ENCODE data around the gene UNC5B.

The UNC5B gene

GRCh38 chr10:71207578-71207977, 4.8 kb upstream of the UNC5B start:
- Histone ChIP-seq H3K79me2 (ENCODE audit: low read length) (no peaks in the 10 kb centered on the region), H3F3A (ENCODE audit: insufficient read depth, low read length) (no peaks in the 10 kb centered on the region), H3K27me3 (replicated peaks; ENCODE audit: insufficient read depth, low read length) (peaks cover 31% of the 10 kb centered on the region), H3K9me2 (replicated peaks; ENCODE audit: insufficient read depth, low read length) (no peaks in the 10 kb centered on the region), H3K4me3 (ENCODE audit: low read length) (no peak overlapping the region), H3K9ac (ENCODE audit: low read length) (no peak overlapping the region), H2AFZ (ENCODE audit: low read length) (no peak overlapping the region), H3K27ac (ENCODE audit: low read length) (no peak overlapping the region), H4K20me1 (ENCODE audit: insufficient read depth, low read length) (no peaks in the 10 kb centered on the region), H3K9me3 (replicated peaks; ENCODE audit: insufficient read depth, low read length) (no peaks in the 10 kb centered on the region), H3K4me1 (ENCODE audit: low read length) (peaks cover 3% of the 10 kb centered on the region; the same call in 1 of the 2 replicates), H3K36me3 (replicated peaks; ENCODE audit: insufficient read depth, low read length) (no peaks in the 10 kb centered on the region), H3K4me2 (ENCODE audit: low read depth, low read length) (no peak overlapping the region)
- no peak for DNase-seq
- TF ChIP-seq EZH2 (optimal IDR thresholded peaks at IDR 0.05; ENCODE audit: low read depth, low read length) (no peak), CTCF (IDR thresholded peaks at IDR 0.05; ENCODE audit: low read length) (no peak), EZH2phosphoT487 (IDR thresholded peaks at IDR 0.05; ENCODE audit: low read length) (no peak)

GRCh38 chr10:71209352-71209715, 3.0 kb upstream of the UNC5B start:
- DNase-seq = no peak
- peaks cover 46% of the 10 kb centered on the region for H3K27me3 ChIP-seq (replicated peaks; ENCODE audit: insufficient read depth, low read length)
- H3F3A ChIP-seq (ENCODE audit: insufficient read depth, low read length) = no peaks in the 10 kb centered on the region
- H3K9me3 ChIP-seq (replicated peaks; ENCODE audit: insufficient read depth, low read length) = no peaks in the 10 kb centered on the region
- TF ChIP-seq CTCF (IDR thresholded peaks at IDR 0.05; ENCODE audit: low read length) = no peak
- no peak for TF ChIP-seq EZH2 (optimal IDR thresholded peaks at IDR 0.05; ENCODE audit: low read depth, low read length)
- TF ChIP-seq EZH2phosphoT487 (IDR thresholded peaks at IDR 0.05; ENCODE audit: low read length) = no peak
- H3K27ac ChIP-seq (ENCODE audit: low read length) = no peak overlapping the region
- no peaks in the 10 kb centered on the region for H4K20me1 ChIP-seq (ENCODE audit: insufficient read depth, low read length)
- H3K79me2 ChIP-seq (ENCODE audit: low read length) = no peaks in the 10 kb centered on the region
- no peaks in the 10 kb centered on the region for H3K36me3 ChIP-seq (replicated peaks; ENCODE audit: insufficient read depth, low read length)
- H3K4me1 ChIP-seq (ENCODE audit: low read length) = peaks cover 3% of the 10 kb centered on the region; the same call in 1 of the 2 replicates
- H3K4me3 ChIP-seq (ENCODE audit: low read length) = no peak overlapping the region
- H3K4me2 ChIP-seq (ENCODE audit: low read depth, low read length) = 0 out of 2 replicates have a peak overlapping the region, but pooled peaks have one; percentile 81
- H3K9me2 ChIP-seq (replicated peaks; ENCODE audit: insufficient read depth, low read length) = no peaks in the 10 kb centered on the region
- no peak overlapping the region for H3K9ac ChIP-seq (ENCODE audit: low read length)
- no peak overlapping the region for H2AFZ ChIP-seq (ENCODE audit: low read length)

GRCh38 chr10:71209731-71210541, 2.4 kb upstream of the UNC5B start:
- Histone ChIP-seq H3K4me1 (ENCODE audit: low read length) (peaks cover 3% of the 10 kb centered on the region; the same call in 1 of the 2 replicates), H3F3A (ENCODE audit: insufficient read depth, low read length) (no peaks in the 10 kb centered on the region), H3K27me3 (replicated peaks; ENCODE audit: insufficient read depth, low read length) (peaks cover 52% of the 10 kb centered on the region), H3K9ac (ENCODE audit: low read length) (no peak overlapping the region), H3K9me2 (replicated peaks; ENCODE audit: insufficient read depth, low read length) (no peaks in the 10 kb centered on the region), H3K4me2 (ENCODE audit: low read depth, low read length) (no peak overlapping the region), H3K4me3 (ENCODE audit: low read length) (no peak overlapping the region), H4K20me1 (ENCODE audit: insufficient read depth, low read length) (no peaks in the 10 kb centered on the region), H2AFZ (ENCODE audit: low read length) (no peak overlapping the region), H3K36me3 (replicated peaks; ENCODE audit: insufficient read depth, low read length) (no peaks in the 10 kb centered on the region), H3K27ac (ENCODE audit: low read length) (no peak overlapping the region), H3K9me3 (replicated peaks; ENCODE audit: insufficient read depth, low read length) (no peaks in the 10 kb centered on the region), H3K79me2 (ENCODE audit: low read length) (no peaks in the 10 kb centered on the region)
- TF ChIP-seq EZH2 (optimal IDR thresholded peaks at IDR 0.05; ENCODE audit: low read depth, low read length) (no peak), EZH2phosphoT487 (IDR thresholded peaks at IDR 0.05; ENCODE audit: low read length) (no peak), CTCF (IDR thresholded peaks at IDR 0.05; ENCODE audit: low read length) (no peak)
- DNase-seq = no peak
